DND-41 (cell line): ENCODE results near the gene GRIK4.

Experiments used
- ATAC-seq: fragments of 200-7000 bp; cut with Tn5 transposase; 3 replicates; pipeline ENCODE4 v1.9.1; 2021; ENCODE audit warnings: low read depth; ENCODE audit not compliant: insufficient read depth
- DNase-seq: peaks from one replicate; pipeline ENCODE4 v3.0.0-alpha.2; 2020
- H2AFZ ChIP-seq: 2 replicates; pipeline ENCODE4 v1.6.0; 2012; ENCODE audit warnings: low read depth, low read length
- H3K27ac ChIP-seq: 2 replicates; pipeline ENCODE4 v1.5.1; 2012; ENCODE audit warnings: low read length, inconsistent platforms
- H3K27me3 ChIP-seq: fragments of 200-600 bp; sonication (generic); 2 replicates; pipeline ENCODE4 v1.6.0; 2012; ENCODE audit warnings: low read length, mild to moderate bottlenecking, inconsistent platforms; ENCODE audit not compliant: insufficient read depth, poor library complexity
- H3K36me3 ChIP-seq: 2 replicates; pipeline ENCODE4 v1.5.1; 2012; ENCODE audit warnings: low read length, inconsistent platforms; ENCODE audit not compliant: insufficient read depth
- H3K4me1 ChIP-seq: 2 replicates; pipeline ENCODE4 v1.5.1; 2012; ENCODE audit warnings: mild to moderate bottlenecking, low read length; ENCODE audit not compliant: insufficient read depth
- H3K4me2 ChIP-seq: 2 replicates; pipeline ENCODE4 v1.6.0; 2012; ENCODE audit warnings: mild to moderate bottlenecking, moderate library complexity, low read length, inconsistent platforms; ENCODE audit not compliant: insufficient read depth
- H3K4me3 ChIP-seq, 2 experiments: fragments of 200-600 bp in 1 of 2; shearing (Covaris generic) in 1 of 2; 2 replicates each; pipeline ENCODE4 v1.5.1; 2012 to 2016; ENCODE audit warnings: inconsistent platforms in 2 of 2, low read length in 2 of 2, mild to moderate bottlenecking in 2 of 2, low read depth in 1 of 2, moderate library complexity in 1 of 2
- H3K79me2 ChIP-seq: 2 replicates; pipeline ENCODE4 v1.6.0; 2012; ENCODE audit warnings: low read length, inconsistent platforms; ENCODE audit not compliant: insufficient read depth
- H3K9ac ChIP-seq: 2 replicates; pipeline ENCODE4 v1.6.0; 2012; ENCODE audit warnings: low read depth, mild to moderate bottlenecking, inconsistent platforms, low read length, moderate library complexity
- H3K9me3 ChIP-seq: 2 replicates; pipeline ENCODE4 v1.5.1; 2012; ENCODE audit warnings: low read length, moderate library complexity, mild to moderate bottlenecking, inconsistent platforms; ENCODE audit not compliant: insufficient read depth, severe bottlenecking
- H4K20me1 ChIP-seq: 2 replicates; pipeline ENCODE4 v1.6.0; 2012; ENCODE audit warnings: low read length; ENCODE audit not compliant: insufficient read depth
- EZH2 ChIP-seq: IDR thresholded peaks from 3 replicates; pipeline ENCODE4 v1.6.1; 2012; ENCODE audit warnings: borderline replicate concordance, low read depth, mild to moderate bottlenecking, moderate library complexity, low read length, inconsistent platforms; ENCODE audit not compliant: severe bottlenecking
- TF ChIP-seq, protein P1 (sequence below): IDR thresholded peaks from 2 replicates; pipeline ENCODE4 v1.5.1; 2012; ENCODE audit warnings: borderline replicate concordance, low read length, moderate library complexity, mild to moderate bottlenecking; ENCODE audit not compliant: poor library complexity, severe bottlenecking; ENCODE audit errors: extremely low read depth

GRIK4 gene

DNA sequence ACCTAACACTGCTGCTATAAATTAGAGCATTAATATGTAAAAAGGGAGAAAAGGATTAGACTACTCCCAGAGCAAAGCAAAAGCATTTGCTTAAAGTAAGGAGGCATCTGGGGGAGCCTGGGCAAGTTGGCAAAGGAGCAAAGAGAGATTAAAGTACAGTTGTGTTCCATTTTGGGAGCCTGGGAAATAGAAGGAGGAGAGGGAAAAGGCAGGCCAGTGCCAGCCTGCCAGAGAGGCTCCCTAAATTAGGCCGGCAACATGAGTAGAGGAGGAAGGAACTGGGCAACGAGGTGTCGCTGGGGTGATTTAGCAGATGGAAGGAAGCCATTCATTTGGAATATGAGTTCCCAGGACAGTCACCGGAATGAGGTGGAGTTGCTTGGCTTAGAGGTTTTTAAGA, 326.1 kb downstream of the GRIK4 start:
- Histone ChIP-seq H3K4me1 (no peaks in the 10 kb centered on the region), H4K20me1 (no peaks in the 10 kb centered on the region), H2AFZ (no peak overlapping the region), H3K9ac (no peak overlapping the region), H3K27ac (no peak overlapping the region), H3K4me2 (no peak overlapping the region), H3K36me3 (no peaks in the 10 kb centered on the region), H3K27me3 (peaks cover 4% of the 10 kb centered on the region), H3K4me3 (no peak overlapping the region), H3K79me2 (no peaks in the 10 kb centered on the region), H3K9me3 (no peaks in the 10 kb centered on the region)
- DNase-seq (no peak), ATAC-seq (no peak)
- TF ChIP-seq, protein P1, sequence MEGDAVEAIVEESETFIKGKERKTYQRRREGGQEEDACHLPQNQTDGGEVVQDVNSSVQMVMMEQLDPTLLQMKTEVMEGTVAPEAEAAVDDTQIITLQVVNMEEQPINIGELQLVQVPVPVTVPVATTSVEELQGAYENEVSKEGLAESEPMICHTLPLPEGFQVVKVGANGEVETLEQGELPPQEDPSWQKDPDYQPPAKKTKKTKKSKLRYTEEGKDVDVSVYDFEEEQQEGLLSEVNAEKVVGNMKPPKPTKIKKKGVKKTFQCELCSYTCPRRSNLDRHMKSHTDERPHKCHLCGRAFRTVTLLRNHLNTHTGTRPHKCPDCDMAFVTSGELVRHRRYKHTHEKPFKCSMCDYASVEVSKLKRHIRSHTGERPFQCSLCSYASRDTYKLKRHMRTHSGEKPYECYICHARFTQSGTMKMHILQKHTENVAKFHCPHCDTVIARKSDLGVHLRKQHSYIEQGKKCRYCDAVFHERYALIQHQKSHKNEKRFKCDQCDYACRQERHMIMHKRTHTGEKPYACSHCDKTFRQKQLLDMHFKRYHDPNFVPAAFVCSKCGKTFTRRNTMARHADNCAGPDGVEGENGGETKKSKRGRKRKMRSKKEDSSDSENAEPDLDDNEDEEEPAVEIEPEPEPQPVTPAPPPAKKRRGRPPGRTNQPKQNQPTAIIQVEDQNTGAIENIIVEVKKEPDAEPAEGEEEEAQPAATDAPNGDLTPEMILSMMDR, result no peak
- TF ChIP-seq EZH2, result no peak

DNA sequence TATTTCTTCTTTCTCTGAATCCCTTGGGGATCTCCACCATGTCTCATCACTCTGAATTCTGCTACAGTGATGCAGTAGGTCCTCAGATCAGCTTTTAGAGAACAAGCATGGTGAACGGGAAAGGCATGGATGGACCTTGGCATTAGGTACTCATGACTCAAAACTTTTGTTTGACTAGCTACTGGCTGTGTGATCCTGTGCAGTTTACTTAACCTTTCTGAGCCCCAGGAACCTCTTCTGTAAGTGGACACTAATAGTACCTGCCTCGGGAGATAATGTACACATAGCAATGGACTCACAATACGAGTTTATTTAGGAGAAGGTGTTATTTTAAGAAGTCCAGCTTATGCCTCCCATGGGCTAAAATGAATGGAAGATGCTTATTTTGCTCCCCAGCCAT, 327.7 kb downstream of the GRIK4 start:
- H2AFZ ChIP-seq, result no peak overlapping the region
- H3K36me3 ChIP-seq, result no peaks in the 10 kb centered on the region
- no peak overlapping the region for H3K27ac ChIP-seq
- TF ChIP-seq, protein P1, result no peak
- no peak for TF ChIP-seq EZH2
- no peak overlapping the region for H3K4me3 ChIP-seq
- no peak overlapping the region for H3K4me2 ChIP-seq
- no peaks in the 10 kb centered on the region for H3K79me2 ChIP-seq
- no peaks in the 10 kb centered on the region for H3K9me3 ChIP-seq
- no peak for DNase-seq
- peaks cover 4% of the 10 kb centered on the region for H3K27me3 ChIP-seq
- H4K20me1 ChIP-seq, result no peaks in the 10 kb centered on the region
- no peaks in the 10 kb centered on the region for H3K4me1 ChIP-seq
- no peak overlapping the region for H3K9ac ChIP-seq
- ATAC-seq, result no peak

DNA sequence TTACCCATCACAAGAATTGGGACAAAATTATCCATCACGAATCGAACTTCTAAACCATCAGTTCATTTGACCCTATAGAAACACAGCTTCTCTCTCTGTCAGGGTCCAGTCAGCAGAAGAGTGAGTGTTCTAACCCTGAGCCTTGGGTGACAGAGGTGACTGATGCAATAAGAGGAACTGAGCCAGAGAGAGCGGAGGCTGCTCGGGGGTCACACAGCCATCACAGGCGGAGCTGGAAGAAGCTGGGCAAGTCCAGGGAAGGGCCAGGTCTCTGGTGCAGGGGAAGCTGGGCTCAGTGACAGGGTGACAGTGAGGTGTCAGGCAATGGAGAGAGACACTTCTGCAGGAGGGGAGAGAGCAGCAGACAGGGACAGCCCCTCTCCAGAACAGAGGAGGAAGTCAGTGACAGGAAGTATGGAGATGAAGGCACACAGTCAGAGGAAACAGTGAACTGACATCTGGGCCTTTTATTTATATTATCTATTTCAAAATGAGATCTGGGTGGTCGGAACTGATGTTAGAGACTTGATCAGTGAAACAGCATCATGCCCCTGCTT, 328.4 kb downstream of the GRIK4 start:
- DNase-seq (no peak), ATAC-seq (no peak)
- H3K4me3 ChIP-seq, result no peak overlapping the region
- H3K9ac ChIP-seq, result no peak overlapping the region
- H3K27me3 ChIP-seq, result peaks cover 4% of the 10 kb centered on the region
- H4K20me1 ChIP-seq, result no peaks in the 10 kb centered on the region
- H2AFZ ChIP-seq, result no peak overlapping the region
- H3K79me2 ChIP-seq, result no peaks in the 10 kb centered on the region
- H3K4me2 ChIP-seq, result no peak overlapping the region
- no peaks in the 10 kb centered on the region for H3K4me1 ChIP-seq
- no peak for TF ChIP-seq EZH2
- no peaks in the 10 kb centered on the region for H3K9me3 ChIP-seq
- no peaks in the 10 kb centered on the region for H3K36me3 ChIP-seq
- no peak overlapping the region for H3K27ac ChIP-seq

- Histone ChIP-seq H4K20me1 (no peaks in the 10 kb centered on the region), H3K36me3 (no peaks in the 10 kb centered on the region), H3K27ac (no peak overlapping the region), H3K79me2 (no peaks in the 10 kb centered on the region), H3K9me3 (no peaks in the 10 kb centered on the region), H2AFZ (no peak overlapping the region), H3K4me1 (no peaks in the 10 kb centered on the region), H3K4me2 (no peak overlapping the region), H3K4me3 (no peak overlapping the region), H3K9ac (no peak overlapping the region), H3K27me3 (peaks cover 4% of the 10 kb centered on the region)
- TF ChIP-seq, protein P1, result no peak
- TF ChIP-seq EZH2, result no peak
- no peak for DNase-seq
- ATAC-seq, result no peak
Measured at GRCh38 chr11:120840661-120841060, 329.1 kb downstream of the GRIK4 start.
